ELF-1 (cell line): ENCODE measurements around the gene ANTXR2.
"Not testable (repeated sequence)": the region's sequence is repeated elsewhere in the genome, so short reads cannot be mapped to it uniquely, and the experiment has no call there.

Source experiments
- DNase-seq: peaks from one replicate; pipeline ENCODE4 v3.0.0-alpha.2; 2016; ENCODE audit warnings: low read depth, low spot score

The ANTXR2 gene

GRCh38 chr4:79920163-79920853, 152.7 kb downstream of the ANTXR2 start:
- DNase-seq, result no peak

GRCh38 chr4:79918292-79918691, 154.7 kb downstream of the ANTXR2 start:
- no peak for DNase-seq

- DNase-seq, result peak; percentile 90
Measured at GRCh38 chr4:79917246-79917645, 155.8 kb downstream of the ANTXR2 start.

GRCh38 chr4:79915246-79915645, 157.8 kb downstream of the ANTXR2 start:
- DNase-seq, result no peak

GRCh38 chr4:79913581-79913980, 159.4 kb downstream of the ANTXR2 start:
- DNase-seq, result no peak

GRCh38 chr4:79907001-79907400, 166.0 kb downstream of the ANTXR2 start:
- DNase-seq, result no peak

GRCh38 chr4:79906303-79906702, 166.7 kb downstream of the ANTXR2 start:
- no peak for DNase-seq

- DNase-seq, result no peak
Measured at GRCh38 chr4:79905212-79905611, 167.8 kb downstream of the ANTXR2 start.

GRCh38 chr4:79904331-79904730, 168.7 kb downstream of the ANTXR2 start:
- no peak for DNase-seq

GRCh38 chr4:79900182-79900581, 172.8 kb downstream of the ANTXR2 start:
- no peak for DNase-seq

GRCh38 chr4:79899481-79899880, 173.5 kb downstream of the ANTXR2 start:
- DNase-seq, result no peak

GRCh38 chr4:79898055-79898454, 175.0 kb downstream of the ANTXR2 start:
- no peak for DNase-seq

- DNase-seq, result no peak
Measured at GRCh38 chr4:79897174-79897573, 175.9 kb downstream of the ANTXR2 start.

GRCh38 chr4:79893456-79893855, 179.6 kb downstream of the ANTXR2 start:
- DNase-seq, result no peak

GRCh38 chr4:79889026-79889425, 184.0 kb downstream of the ANTXR2 start:
- DNase-seq, result not testable (repeated sequence)

GRCh38 chr4:79886557-79886956, 186.5 kb downstream of the ANTXR2 start:
- no peak for DNase-seq

- no peak for DNase-seq
Measured at GRCh38 chr4:79886021-79886420, 187.0 kb downstream of the ANTXR2 start.

- no peak for DNase-seq
Measured at GRCh38 chr4:79883290-79883689, 189.7 kb downstream of the ANTXR2 start.

- DNase-seq, result no peak
Measured at GRCh38 chr4:79882806-79883205, 190.2 kb downstream of the ANTXR2 start.

- no peak for DNase-seq
Measured at GRCh38 chr4:79881407-79881806, 191.6 kb downstream of the ANTXR2 start.

- no peak for DNase-seq
Measured at GRCh38 chr4:79877511-79877910, 195.5 kb downstream of the ANTXR2 start.

- DNase-seq, result no peak
Measured at GRCh38 chr4:79875344-79875899, 197.6 kb downstream of the ANTXR2 start.

- no peak for DNase-seq
Measured at GRCh38 chr4:79874197-79874596, 198.8 kb downstream of the ANTXR2 start.

GRCh38 chr4:79872738-79873137, 200.3 kb downstream of the ANTXR2 start:
- no peak for DNase-seq
